ENCODE measurements around the gene EIF5A.

Gene EIF5A

GRCh38 chr17:7313890-7314718, 6.7 kb downstream of the EIF5A start:
- no peak for DNase-seq

- peak; percentile 91 to 94 for DNase-seq
These were observed 7.5 kb downstream of the EIF5A start, which contains the start of gene GPS2 for GRCh38 chr17:7314719-7315569. GPS2 (minus strand) TSS chr17:7315360; CDS start chr17:7315052, 308 bp downstream.

GRCh38 chr17:7315570-7316235, 8.3 kb downstream of the EIF5A start:
- DNase-seq = no peak

- no peak for DNase-seq
These were observed 9.9 kb downstream of the EIF5A start for GRCh38 chr17:7317161-7317803.

GRCh38 chr17:7318121-7318860, 10.9 kb downstream of the EIF5A start:
- DNase-seq = no peak

GRCh38 chr17:7321466-7321865, 14.0 kb downstream of the EIF5A start:
- no peak for DNase-seq

- no peak for DNase-seq
These were observed 15.2 kb downstream of the EIF5A start for GRCh38 chr17:7322520-7323194.

- peak; percentile 45 to 63 for DNase-seq
These were observed 16.5 kb downstream of the EIF5A start for GRCh38 chr17:7323731-7324437.

- DNase-seq = no peak
These were observed 17.0 kb downstream of the EIF5A start for GRCh38 chr17:7324438-7324779.

GRCh38 chr17:7325031-7325528, 17.7 kb downstream of the EIF5A start:
- no peak for DNase-seq

GRCh38 chr17:7326186-7326585, 18.8 kb downstream of the EIF5A start:
- no peak for DNase-seq

GRCh38 chr17:7327056-7327455, 19.6 kb downstream of the EIF5A start:
- DNase-seq = no peak

GRCh38 chr17:7327501-7327900, 20.1 kb downstream of the EIF5A start:
- DNase-seq = no peak

- DNase-seq = no peak
These were observed 20.6 kb downstream of the EIF5A start for GRCh38 chr17:7328009-7328408.

- no peak for DNase-seq
These were observed 21.5 kb downstream of the EIF5A start, which contains the start of gene NEURL4 for GRCh38 chr17:7328840-7329373. NEURL4 (minus strand) TSS chr17:7329335; CDS start chr17:7329312, 23 bp downstream.

- DNase-seq = peak; percentile 90 to 96
These were observed 22.1 kb downstream of the EIF5A start for GRCh38 chr17:7329374-7329996.

- DNase-seq = peak; percentile 72 to 76
These were observed 22.7 kb downstream of the EIF5A start for GRCh38 chr17:7329997-7330637.

- DNase-seq = no peak
These were observed 23.2 kb downstream of the EIF5A start for GRCh38 chr17:7330638-7331015.

GRCh38 chr17:7332111-7332510, 24.7 kb downstream of the EIF5A start:
- DNase-seq = no peak

Data from stimulated activated CD4-positive, alpha-beta T cell treated with anti-CD3 and anti-CD28 coated beads, Interleukin-4, amount 100 ng/mL, for 4 hours (primary cell).